ENCODE data around the gene ETNK2. TPM values are rescaled to one million over a fixed set of nuclear protein-coding genes. Genes with fewer than 3 reads are reported as not detected.
A peak's percentile ranks its signal among the peaks of the same experiment; 100 is the strongest.

ETNK2 gene
- polyA plus RNA-seq, 4 donors = 0.22 to 52.6 (median 3.2) TPM

- H3K27me3 ChIP-seq (ENCODE audit: control insufficient read depth in 3 of 3, insufficient read depth in 3 of 3, low read length in 3 of 3) = no peaks in the 10 kb centered on the region
- no peak overlapping the region for H3K27ac ChIP-seq (ENCODE audit: low read depth in 1 of 3, low read length in 2 of 3)
- 83 to 93% (median 87%) methylated on average over 10 of the region's 10 CpGs for WGBS, 3 donors
- H3K4me3 ChIP-seq (ENCODE audit: low read depth in 1 of 3, low read length in 3 of 3) = no peak overlapping the region
- FAIRE-seq = no peak
- no peaks in the 10 kb centered on the region for H3K36me3 ChIP-seq (ENCODE audit: control insufficient read depth in 3 of 3, insufficient read depth in 2 of 3, low read depth in 1 of 3, low read length in 3 of 3)
- peaks cover 0 to 16% (median 0%) of the 10 kb centered on the region in 3 donors for H3K4me1 ChIP-seq (ENCODE audit: control insufficient read depth in 3 of 3, insufficient read depth in 2 of 3, low read depth in 1 of 3, low read length in 2 of 3)
- no peaks in the 10 kb centered on the region for H3K9me3 ChIP-seq (ENCODE audit: control insufficient read depth in 2 of 2, insufficient read depth in 1 of 2, low read depth in 1 of 2, low read length in 1 of 2)
- no peak for DNase-seq
Observed at GRCh38 chr1:204155881-204156280, 4.0 kb upstream of the ETNK2 start.

GRCh38 chr1:204154568-204155255 is 2.9 kb upstream of the ETNK2 start:
- Histone ChIP-seq H3K36me3 (ENCODE audit: control insufficient read depth in 3 of 3, insufficient read depth in 2 of 3, low read depth in 1 of 3, low read length in 3 of 3) (peaks cover 0 to 2% (median 0%) of the 10 kb centered on the region in 3 donors), H3K9me3 (ENCODE audit: control insufficient read depth in 2 of 2, insufficient read depth in 1 of 2, low read depth in 1 of 2, low read length in 1 of 2) (no peaks in the 10 kb centered on the region), H3K4me3 (ENCODE audit: low read depth in 1 of 3, low read length in 3 of 3) (no peak overlapping the region), H3K27ac (ENCODE audit: low read depth in 1 of 3, low read length in 2 of 3) (no peak overlapping the region), H3K27me3 (ENCODE audit: control insufficient read depth in 3 of 3, insufficient read depth in 3 of 3, low read length in 3 of 3) (no peaks in the 10 kb centered on the region), H3K4me1 (ENCODE audit: control insufficient read depth in 3 of 3, insufficient read depth in 2 of 3, low read depth in 1 of 3, low read length in 2 of 3) (peaks cover 0 to 18% (median 0%) of the 10 kb centered on the region in 3 donors)
- no peak for DNase-seq
- no peak for FAIRE-seq
- 85 to 92% (median 91%) methylated on average over 15 of the region's 15 CpGs for whole genome bisulfite sequencing, 3 donors

DNA sequence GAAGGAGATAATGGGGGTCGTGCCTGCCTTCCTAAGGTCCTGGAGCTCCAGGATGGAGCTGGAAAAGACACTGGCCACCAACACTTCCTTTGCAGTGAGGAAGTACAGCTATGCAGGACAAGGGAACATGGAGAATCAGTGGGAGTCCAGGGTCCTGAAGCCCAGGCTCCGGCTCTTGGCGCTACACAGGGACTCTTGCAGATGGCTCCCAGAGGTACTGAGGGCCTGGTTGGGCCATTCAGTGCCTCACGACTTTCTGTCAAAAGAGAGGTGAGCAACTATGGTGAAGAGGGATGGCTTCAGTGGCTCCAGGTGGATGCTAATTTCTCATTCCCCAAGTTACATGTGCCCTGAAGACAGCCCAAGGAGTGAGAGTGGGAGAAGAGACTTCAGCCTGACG is 1.8 kb upstream of the ETNK2 start:
- WGBS, 3 donors = 86 to 93% (median 91%) methylated on average over 5 of the region's 5 CpGs
- Histone ChIP-seq H3K36me3 (ENCODE audit: control insufficient read depth in 3 of 3, insufficient read depth in 2 of 3, low read depth in 1 of 3, low read length in 3 of 3) (peaks cover 0 to 7% (median 0%) of the 10 kb centered on the region in 3 donors), H3K4me3 (ENCODE audit: low read depth in 1 of 3, low read length in 3 of 3) (no peak overlapping the region), H3K4me1 (ENCODE audit: control insufficient read depth in 3 of 3, insufficient read depth in 2 of 3, low read depth in 1 of 3, low read length in 2 of 3) (peaks cover 0 to 18% (median 0%) of the 10 kb centered on the region in 3 donors), H3K9me3 (ENCODE audit: control insufficient read depth in 2 of 2, insufficient read depth in 1 of 2, low read depth in 1 of 2, low read length in 1 of 2) (no peaks in the 10 kb centered on the region), H3K27ac (ENCODE audit: low read depth in 1 of 3, low read length in 2 of 3) (no peak overlapping the region), H3K27me3 (ENCODE audit: control insufficient read depth in 3 of 3, insufficient read depth in 3 of 3, low read length in 3 of 3) (no peaks in the 10 kb centered on the region)
- FAIRE-seq (no peak), DNase-seq (no peak)

- peak overlapping the region in 1 of 3 donors; percentile 48 for H3K27ac ChIP-seq (ENCODE audit: low read depth in 1 of 3, low read length in 2 of 3)
- H3K27me3 ChIP-seq (ENCODE audit: control insufficient read depth in 3 of 3, insufficient read depth in 3 of 3, low read length in 3 of 3) = no peaks in the 10 kb centered on the region
- peaks cover 0 to 14% (median 0%) of the 10 kb centered on the region in 3 donors for H3K36me3 ChIP-seq (ENCODE audit: control insufficient read depth in 3 of 3, insufficient read depth in 2 of 3, low read depth in 1 of 3, low read length in 3 of 3)
- H3K4me1 ChIP-seq (ENCODE audit: control insufficient read depth in 3 of 3, insufficient read depth in 2 of 3, low read depth in 1 of 3, low read length in 2 of 3) = peaks cover 0 to 27% (median 0%) of the 10 kb centered on the region in 3 donors
- FAIRE-seq (no peak), DNase-seq (no peak)
- H3K9me3 ChIP-seq (ENCODE audit: control insufficient read depth in 2 of 2, insufficient read depth in 1 of 2, low read depth in 1 of 2, low read length in 1 of 2) = no peaks in the 10 kb centered on the region
- peak overlapping the region; percentile 26 to 62 (median 52) for H3K4me3 ChIP-seq (ENCODE audit: low read depth in 1 of 3, low read length in 3 of 3)
- 31 to 46% (median 32%) methylated on average over 18 to 25 of the region's 25 CpGs for WGBS, 3 donors
Observed at GRCh38 chr1:204152310-204153044, 633 bp upstream of the ETNK2 start.

DNA sequence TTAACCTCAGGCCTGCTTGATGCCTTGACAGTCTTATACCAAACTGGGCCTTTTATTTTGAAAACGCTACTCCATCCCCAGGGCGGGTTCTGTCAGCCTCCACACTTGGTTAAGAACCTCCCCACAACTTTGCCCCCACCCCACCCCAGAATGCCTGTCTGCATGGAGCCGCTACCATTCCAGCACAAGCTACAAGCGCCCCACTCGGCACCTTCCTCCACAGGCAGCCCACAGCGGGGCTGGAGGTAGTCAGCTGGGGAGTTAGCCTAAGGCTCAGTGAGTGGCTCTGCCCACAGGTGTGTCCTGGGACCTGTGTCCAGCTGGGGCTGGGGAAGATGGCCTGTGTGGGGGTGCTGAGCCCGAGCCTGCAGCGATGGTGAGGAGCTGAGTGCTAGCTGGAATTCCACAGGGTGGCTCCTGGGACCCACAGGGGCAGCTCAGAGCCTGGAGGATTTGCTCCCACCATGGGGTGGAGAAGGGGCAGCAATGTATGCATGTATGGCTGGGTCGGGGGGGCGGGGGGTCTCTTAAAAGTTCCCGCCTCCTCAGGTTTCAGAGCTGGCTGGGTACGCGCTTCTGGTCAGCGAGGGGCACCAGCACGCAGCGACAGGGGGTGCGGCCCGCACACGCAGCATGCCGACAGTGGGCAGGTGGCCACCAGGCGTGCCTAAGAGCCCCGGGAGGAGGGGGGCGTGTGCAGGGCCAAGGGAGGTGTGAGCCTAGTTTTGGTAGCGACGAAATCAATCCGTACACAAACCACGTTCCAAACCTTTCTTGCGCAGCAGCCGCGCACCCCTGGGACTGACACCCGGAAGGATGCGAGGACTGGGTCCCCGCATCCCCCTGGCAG is 917 bp downstream of the ETNK2 start:
- no peaks in the 10 kb centered on the region for H3K9me3 ChIP-seq (ENCODE audit: control insufficient read depth in 2 of 2, insufficient read depth in 1 of 2, low read depth in 1 of 2, low read length in 1 of 2)
- H3K4me1 ChIP-seq (ENCODE audit: control insufficient read depth in 3 of 3, insufficient read depth in 2 of 3, low read depth in 1 of 3, low read length in 2 of 3) = peaks cover 0 to 43% (median 0%) of the 10 kb centered on the region in 3 donors
- peak overlapping the region in 1 of 3 donors; percentile 57 for H3K27ac ChIP-seq (ENCODE audit: low read depth in 1 of 3, low read length in 2 of 3)
- DNase-seq = no peak
- peaks cover 0 to 23% (median 0%) of the 10 kb centered on the region in 3 donors for H3K36me3 ChIP-seq (ENCODE audit: control insufficient read depth in 3 of 3, insufficient read depth in 2 of 3, low read depth in 1 of 3, low read length in 3 of 3)
- no peak for FAIRE-seq
- no peaks in the 10 kb centered on the region for H3K27me3 ChIP-seq (ENCODE audit: control insufficient read depth in 3 of 3, insufficient read depth in 3 of 3, low read length in 3 of 3)
- WGBS, 3 donors = 38 to 50% (median 45%) methylated on average over 27 to 33 of the region's 33 CpGs
- peak overlapping the region; percentile 26 to 62 (median 56) for H3K4me3 ChIP-seq (ENCODE audit: low read depth in 1 of 3, low read length in 3 of 3)

- Histone ChIP-seq H3K9me3 (ENCODE audit: control insufficient read depth in 2 of 2, insufficient read depth in 1 of 2, low read depth in 1 of 2, low read length in 1 of 2) (no peaks in the 10 kb centered on the region), H3K36me3 (ENCODE audit: control insufficient read depth in 3 of 3, insufficient read depth in 2 of 3, low read depth in 1 of 3, low read length in 3 of 3) (peaks cover 0 to 31% (median 0%) of the 10 kb centered on the region in 3 donors), H3K27me3 (ENCODE audit: control insufficient read depth in 3 of 3, insufficient read depth in 3 of 3, low read length in 3 of 3) (no peaks in the 10 kb centered on the region), H3K4me1 (ENCODE audit: control insufficient read depth in 3 of 3, insufficient read depth in 2 of 3, low read depth in 1 of 3, low read length in 2 of 3) (peaks cover 0 to 51% (median 0%) of the 10 kb centered on the region in 3 donors), H3K4me3 (ENCODE audit: low read depth in 1 of 3, low read length in 3 of 3) (no peak overlapping the region), H3K27ac (ENCODE audit: low read depth in 1 of 3, low read length in 2 of 3) (no peak overlapping the region)
- FAIRE-seq (no peak), DNase-seq (no peak)
- WGBS, 3 donors = 83 to 84% (median 84%) methylated on average over 16 of the region's 16 CpGs
Observed at GRCh38 chr1:204149635-204150565, 1.9 kb downstream of the ETNK2 start.

- Histone ChIP-seq H3K36me3 (ENCODE audit: control insufficient read depth in 3 of 3, insufficient read depth in 2 of 3, low read depth in 1 of 3, low read length in 3 of 3) (peaks cover 0 to 33% (median 0%) of the 10 kb centered on the region in 3 donors), H3K4me3 (ENCODE audit: low read depth in 1 of 3, low read length in 3 of 3) (no peak overlapping the region), H3K27me3 (ENCODE audit: control insufficient read depth in 3 of 3, insufficient read depth in 3 of 3, low read length in 3 of 3) (no peaks in the 10 kb centered on the region), H3K27ac (ENCODE audit: low read depth in 1 of 3, low read length in 2 of 3) (no peak overlapping the region), H3K9me3 (ENCODE audit: control insufficient read depth in 2 of 2, insufficient read depth in 1 of 2, low read depth in 1 of 2, low read length in 1 of 2) (no peaks in the 10 kb centered on the region), H3K4me1 (ENCODE audit: control insufficient read depth in 3 of 3, insufficient read depth in 2 of 3, low read depth in 1 of 3, low read length in 2 of 3) (peaks cover 0 to 58% (median 0%) of the 10 kb centered on the region in 3 donors)
- WGBS, 3 donors = 77 to 88% (median 81%) methylated on average over 2 of the region's 2 CpGs
- FAIRE-seq (no peak), DNase-seq (no peak)
Observed at GRCh38 chr1:204149107-204149506, 2.7 kb downstream of the ETNK2 start.

All from small intestine (tissue), 7 donors.